ENCODE measurements around the gene IZUMO4.

Gene IZUMO4

GRCh38 chr19:2099054-2099501, 2.4 kb downstream of the IZUMO4 start:
- Histone ChIP-seq H3F3A (ENCODE audit: low read depth) (no peaks in the 10 kb centered on the region), H3K27me3 (ENCODE audit: insufficient read depth, low read length, poor library complexity, severe bottlenecking) (no peaks in the 10 kb centered on the region), H3K79me2 (ENCODE audit: insufficient read depth, low read length) (peaks cover 25% of the 10 kb centered on the region), H3K4me3 (ENCODE audit: low read length, poor library complexity, severe bottlenecking) (no peak overlapping the region), H3K9ac (ENCODE audit: low read depth, low read length, poor library complexity, severe bottlenecking) (no peak overlapping the region), H4K20me1 (ENCODE audit: insufficient read depth, low read length, poor library complexity, severe bottlenecking) (peaks cover 2% of the 10 kb centered on the region), H3K9me3 (ENCODE audit: insufficient read depth, low read depth, low read length) (no peaks in the 10 kb centered on the region), H3K9me2 (replicated peaks; ENCODE audit: low read depth, low read length) (no peaks in the 10 kb centered on the region), H3K4me2 (ENCODE audit: low read depth, low read length, poor library complexity, severe bottlenecking) (no peak overlapping the region), H3K4me1 (ENCODE audit: insufficient read depth, low read length, poor library complexity, severe bottlenecking) (peaks cover 8% of the 10 kb centered on the region), H3K36me3 (ENCODE audit: insufficient read depth, low read length) (peaks cover 24% of the 10 kb centered on the region; the same call in 1 of the 2 replicates), H2AFZ (ENCODE audit: low read length) (no peak overlapping the region)
- TF ChIP-seq, protein P1, sequence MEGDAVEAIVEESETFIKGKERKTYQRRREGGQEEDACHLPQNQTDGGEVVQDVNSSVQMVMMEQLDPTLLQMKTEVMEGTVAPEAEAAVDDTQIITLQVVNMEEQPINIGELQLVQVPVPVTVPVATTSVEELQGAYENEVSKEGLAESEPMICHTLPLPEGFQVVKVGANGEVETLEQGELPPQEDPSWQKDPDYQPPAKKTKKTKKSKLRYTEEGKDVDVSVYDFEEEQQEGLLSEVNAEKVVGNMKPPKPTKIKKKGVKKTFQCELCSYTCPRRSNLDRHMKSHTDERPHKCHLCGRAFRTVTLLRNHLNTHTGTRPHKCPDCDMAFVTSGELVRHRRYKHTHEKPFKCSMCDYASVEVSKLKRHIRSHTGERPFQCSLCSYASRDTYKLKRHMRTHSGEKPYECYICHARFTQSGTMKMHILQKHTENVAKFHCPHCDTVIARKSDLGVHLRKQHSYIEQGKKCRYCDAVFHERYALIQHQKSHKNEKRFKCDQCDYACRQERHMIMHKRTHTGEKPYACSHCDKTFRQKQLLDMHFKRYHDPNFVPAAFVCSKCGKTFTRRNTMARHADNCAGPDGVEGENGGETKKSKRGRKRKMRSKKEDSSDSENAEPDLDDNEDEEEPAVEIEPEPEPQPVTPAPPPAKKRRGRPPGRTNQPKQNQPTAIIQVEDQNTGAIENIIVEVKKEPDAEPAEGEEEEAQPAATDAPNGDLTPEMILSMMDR (conservative IDR thresholded peaks at IDR 0.05; ENCODE audit: low read length), result no peak
- TF ChIP-seq EZH2phosphoT487 (IDR thresholded peaks at IDR 0.05; ENCODE audit: borderline replicate concordance), result no peak

GRCh38 chr19:2099937-2100718, 3.4 kb downstream of the IZUMO4 start:
- H2AFZ ChIP-seq (ENCODE audit: low read length), result no peak overlapping the region
- no peaks in the 10 kb centered on the region for H3K9me3 ChIP-seq (ENCODE audit: insufficient read depth, low read depth, low read length)
- H3K4me3 ChIP-seq (ENCODE audit: low read length, poor library complexity, severe bottlenecking), result no peak overlapping the region
- H3K27me3 ChIP-seq (ENCODE audit: insufficient read depth, low read length, poor library complexity, severe bottlenecking), result no peaks in the 10 kb centered on the region
- TF ChIP-seq, protein P1 (conservative IDR thresholded peaks at IDR 0.05; ENCODE audit: low read length), result no peak
- peaks cover 2% of the 10 kb centered on the region for H4K20me1 ChIP-seq (ENCODE audit: insufficient read depth, low read length, poor library complexity, severe bottlenecking)
- H3F3A ChIP-seq (ENCODE audit: low read depth), result no peaks in the 10 kb centered on the region
- H3K4me1 ChIP-seq (ENCODE audit: insufficient read depth, low read length, poor library complexity, severe bottlenecking), result peaks cover 8% of the 10 kb centered on the region
- H3K9ac ChIP-seq (ENCODE audit: low read depth, low read length, poor library complexity, severe bottlenecking), result no peak overlapping the region
- H3K9me2 ChIP-seq (replicated peaks; ENCODE audit: low read depth, low read length), result no peaks in the 10 kb centered on the region
- H3K4me2 ChIP-seq (ENCODE audit: low read depth, low read length, poor library complexity, severe bottlenecking), result no peak overlapping the region
- peaks cover 24% of the 10 kb centered on the region; the same call in 1 of the 2 replicates for H3K36me3 ChIP-seq (ENCODE audit: insufficient read depth, low read length)
- H3K79me2 ChIP-seq (ENCODE audit: insufficient read depth, low read length), result peaks cover 18% of the 10 kb centered on the region

GRCh38 chr19:2100719-2101061, 4.0 kb downstream of the IZUMO4 start:
- H3K36me3 ChIP-seq (ENCODE audit: insufficient read depth, low read length), result peaks cover 27% of the 10 kb centered on the region; the same call in 1 of the 2 replicates
- no peaks in the 10 kb centered on the region for H3K27me3 ChIP-seq (ENCODE audit: insufficient read depth, low read length, poor library complexity, severe bottlenecking)
- H3K9me3 ChIP-seq (ENCODE audit: insufficient read depth, low read depth, low read length), result no peaks in the 10 kb centered on the region
- H3K4me1 ChIP-seq (ENCODE audit: insufficient read depth, low read length, poor library complexity, severe bottlenecking), result peaks cover 8% of the 10 kb centered on the region
- no peak overlapping the region for H3K4me3 ChIP-seq (ENCODE audit: low read length, poor library complexity, severe bottlenecking)
- peaks cover 13% of the 10 kb centered on the region for H3K79me2 ChIP-seq (ENCODE audit: insufficient read depth, low read length)
- TF ChIP-seq, protein P1 (conservative IDR thresholded peaks at IDR 0.05; ENCODE audit: low read length), result no peak
- no peak for TF ChIP-seq EZH2phosphoT487 (IDR thresholded peaks at IDR 0.05; ENCODE audit: borderline replicate concordance)
- no peaks in the 10 kb centered on the region for H3K9me2 ChIP-seq (replicated peaks; ENCODE audit: low read depth, low read length)
- H3K9ac ChIP-seq (ENCODE audit: low read depth, low read length, poor library complexity, severe bottlenecking), result no peak overlapping the region
- no peaks in the 10 kb centered on the region for H3F3A ChIP-seq (ENCODE audit: low read depth)
- no peak overlapping the region for H2AFZ ChIP-seq (ENCODE audit: low read length)
- H3K4me2 ChIP-seq (ENCODE audit: low read depth, low read length, poor library complexity, severe bottlenecking), result no peak overlapping the region
- H4K20me1 ChIP-seq (ENCODE audit: insufficient read depth, low read length, poor library complexity, severe bottlenecking), result peaks cover 2% of the 10 kb centered on the region

Data from Loucy (cell line).